HL-60 (cell line): ENCODE results near the gene FHDC1.

Experiments used
- DNase-seq, 2 experiments: peaks; one replicate each; pipeline ENCODE4 v3.0.0-alpha.2; 2010 to 2020; ENCODE audit warnings: low read depth in 1 of 2, low spot score in 1 of 2
- H3K27ac ChIP-seq: fragments of 250-450 bp; sonication (Bioruptor Pico); replicated peaks from 2 replicates; pipeline ENCODE4 v1.5.1; 2020; ENCODE audit warnings: mild to moderate bottlenecking, moderate library complexity
- H3K27me3 ChIP-seq: fragments of 250-450 bp; sonication (Bioruptor Pico); 2 replicates; pipeline ENCODE4 v1.5.1; 2021; ENCODE audit warnings: mild to moderate bottlenecking, moderate library complexity; ENCODE audit not compliant: insufficient read depth, poor library complexity, severe bottlenecking
- H3K4me3 ChIP-seq: replicated peaks from 2 replicates; pipeline ENCODE4 v1.5.1; 2011; ENCODE audit warnings: mild to moderate bottlenecking, control low read depth, low read length; ENCODE audit not compliant: insufficient read depth
- GABPA ChIP-seq: IDR thresholded peaks from 2 replicates; pipeline ENCODE4 v1.6.1; 2012; ENCODE audit warnings: low read depth
- POLR2AphosphoS5 ChIP-seq: IDR thresholded peaks from 2 replicates; pipeline ENCODE4 v1.6.1; 2012; ENCODE audit warnings: low read depth
- SPI1 ChIP-seq: IDR thresholded peaks from 2 replicates; pipeline ENCODE4 v1.6.1; 2012; ENCODE audit warnings: low read depth, mild to moderate bottlenecking, borderline replicate concordance
- TF ChIP-seq, protein P1 (sequence below): IDR thresholded peaks from 2 replicates; pipeline ENCODE4 v1.6.1; 2012; ENCODE audit warnings: low read depth; ENCODE audit not compliant: insufficient replicate concordance
- TF ChIP-seq, protein P2 (sequence below): IDR thresholded peaks from one replicate; pipeline ENCODE4 v1.5.1; 2011; ENCODE audit warnings: low read length, control low read depth, inconsistent platforms; ENCODE audit not compliant: insufficient read depth

The FHDC1 gene

DNA sequence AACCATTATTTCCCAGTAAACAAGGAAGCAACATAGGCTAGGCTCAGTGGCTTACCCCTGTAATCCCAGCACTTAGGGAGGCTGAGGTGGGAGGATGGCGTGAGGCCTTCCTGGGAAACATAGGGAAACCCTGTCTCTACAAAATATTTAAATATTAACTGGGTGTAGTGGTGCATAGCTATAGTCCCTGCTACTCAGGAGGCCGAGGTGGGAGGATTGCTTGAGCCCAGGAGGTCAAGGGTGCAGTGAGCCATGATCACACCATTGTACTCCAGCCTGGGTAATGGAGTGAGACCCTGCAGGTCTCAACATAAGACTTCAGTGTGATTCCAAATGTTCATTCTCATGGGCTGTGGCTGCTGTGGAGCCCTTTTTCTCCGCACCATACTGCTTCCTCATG lies 34.9 kb downstream of the FHDC1 start:
- no peak for DNase-seq
- Histone ChIP-seq H3K4me3 (no peak overlapping the region), H3K27ac (no peak overlapping the region), H3K27me3 (no peaks in the 10 kb centered on the region)
- TF ChIP-seq GABPA, result no peak
- TF ChIP-seq, protein P1, sequence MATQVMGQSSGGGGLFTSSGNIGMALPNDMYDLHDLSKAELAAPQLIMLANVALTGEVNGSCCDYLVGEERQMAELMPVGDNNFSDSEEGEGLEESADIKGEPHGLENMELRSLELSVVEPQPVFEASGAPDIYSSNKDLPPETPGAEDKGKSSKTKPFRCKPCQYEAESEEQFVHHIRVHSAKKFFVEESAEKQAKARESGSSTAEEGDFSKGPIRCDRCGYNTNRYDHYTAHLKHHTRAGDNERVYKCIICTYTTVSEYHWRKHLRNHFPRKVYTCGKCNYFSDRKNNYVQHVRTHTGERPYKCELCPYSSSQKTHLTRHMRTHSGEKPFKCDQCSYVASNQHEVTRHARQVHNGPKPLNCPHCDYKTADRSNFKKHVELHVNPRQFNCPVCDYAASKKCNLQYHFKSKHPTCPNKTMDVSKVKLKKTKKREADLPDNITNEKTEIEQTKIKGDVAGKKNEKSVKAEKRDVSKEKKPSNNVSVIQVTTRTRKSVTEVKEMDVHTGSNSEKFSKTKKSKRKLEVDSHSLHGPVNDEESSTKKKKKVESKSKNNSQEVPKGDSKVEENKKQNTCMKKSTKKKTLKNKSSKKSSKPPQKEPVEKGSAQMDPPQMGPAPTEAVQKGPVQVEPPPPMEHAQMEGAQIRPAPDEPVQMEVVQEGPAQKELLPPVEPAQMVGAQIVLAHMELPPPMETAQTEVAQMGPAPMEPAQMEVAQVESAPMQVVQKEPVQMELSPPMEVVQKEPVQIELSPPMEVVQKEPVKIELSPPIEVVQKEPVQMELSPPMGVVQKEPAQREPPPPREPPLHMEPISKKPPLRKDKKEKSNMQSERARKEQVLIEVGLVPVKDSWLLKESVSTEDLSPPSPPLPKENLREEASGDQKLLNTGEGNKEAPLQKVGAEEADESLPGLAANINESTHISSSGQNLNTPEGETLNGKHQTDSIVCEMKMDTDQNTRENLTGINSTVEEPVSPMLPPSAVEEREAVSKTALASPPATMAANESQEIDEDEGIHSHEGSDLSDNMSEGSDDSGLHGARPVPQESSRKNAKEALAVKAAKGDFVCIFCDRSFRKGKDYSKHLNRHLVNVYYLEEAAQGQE, result no peak
- TF ChIP-seq, protein P2, sequence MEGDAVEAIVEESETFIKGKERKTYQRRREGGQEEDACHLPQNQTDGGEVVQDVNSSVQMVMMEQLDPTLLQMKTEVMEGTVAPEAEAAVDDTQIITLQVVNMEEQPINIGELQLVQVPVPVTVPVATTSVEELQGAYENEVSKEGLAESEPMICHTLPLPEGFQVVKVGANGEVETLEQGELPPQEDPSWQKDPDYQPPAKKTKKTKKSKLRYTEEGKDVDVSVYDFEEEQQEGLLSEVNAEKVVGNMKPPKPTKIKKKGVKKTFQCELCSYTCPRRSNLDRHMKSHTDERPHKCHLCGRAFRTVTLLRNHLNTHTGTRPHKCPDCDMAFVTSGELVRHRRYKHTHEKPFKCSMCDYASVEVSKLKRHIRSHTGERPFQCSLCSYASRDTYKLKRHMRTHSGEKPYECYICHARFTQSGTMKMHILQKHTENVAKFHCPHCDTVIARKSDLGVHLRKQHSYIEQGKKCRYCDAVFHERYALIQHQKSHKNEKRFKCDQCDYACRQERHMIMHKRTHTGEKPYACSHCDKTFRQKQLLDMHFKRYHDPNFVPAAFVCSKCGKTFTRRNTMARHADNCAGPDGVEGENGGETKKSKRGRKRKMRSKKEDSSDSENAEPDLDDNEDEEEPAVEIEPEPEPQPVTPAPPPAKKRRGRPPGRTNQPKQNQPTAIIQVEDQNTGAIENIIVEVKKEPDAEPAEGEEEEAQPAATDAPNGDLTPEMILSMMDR, result no peak
- TF ChIP-seq POLR2AphosphoS5, result no peak
- no peak for TF ChIP-seq SPI1

DNA sequence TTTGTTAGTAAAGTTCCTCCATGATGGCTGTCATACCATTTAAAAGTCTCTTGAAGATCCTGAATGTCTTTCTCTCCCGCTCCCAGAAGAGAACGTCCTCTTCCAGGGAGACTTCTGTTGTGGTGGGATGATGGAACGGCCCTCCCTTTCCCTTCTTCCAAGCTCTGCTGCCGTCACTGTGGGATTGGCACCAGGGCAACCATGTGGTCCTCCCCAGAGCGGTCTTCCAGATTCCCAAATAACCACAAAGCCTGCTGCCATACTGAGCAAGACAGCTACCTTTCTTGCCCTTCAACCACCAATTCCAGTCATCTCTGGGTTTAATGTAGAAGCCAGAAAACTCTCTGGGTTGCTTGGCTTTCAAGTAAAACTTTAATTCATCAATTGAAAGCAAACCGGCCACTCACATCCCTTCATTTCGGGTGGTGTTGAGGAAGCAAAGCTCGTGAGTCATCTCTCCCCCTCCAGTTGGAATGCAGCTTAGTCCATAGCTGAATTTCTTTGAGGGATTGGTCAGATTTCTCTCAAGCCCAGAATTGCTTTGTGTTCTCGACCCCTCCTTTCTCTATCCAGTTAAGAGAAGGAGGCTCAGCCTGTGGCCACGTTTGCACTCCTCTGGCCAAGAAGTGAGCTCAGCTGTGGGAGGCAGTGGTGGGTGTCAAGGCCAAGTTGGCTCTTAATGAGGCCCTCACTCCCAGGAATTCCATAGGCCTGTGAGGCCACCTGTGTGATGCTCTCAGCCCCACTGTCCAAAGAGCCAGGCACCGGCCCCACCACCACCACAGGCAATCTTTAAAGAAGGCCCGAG lies 36.9 kb downstream of the FHDC1 start:
- no peaks in the 10 kb centered on the region for H3K27me3 ChIP-seq
- H3K27ac ChIP-seq, result no peak overlapping the region
- TF ChIP-seq, protein P2, result no peak
- TF ChIP-seq, protein P1, result no peak
- TF ChIP-seq GABPA, result no peak
- TF ChIP-seq SPI1, result no peak
- no peak for TF ChIP-seq POLR2AphosphoS5
- no peak overlapping the region for H3K4me3 ChIP-seq
- no peak for DNase-seq

DNA sequence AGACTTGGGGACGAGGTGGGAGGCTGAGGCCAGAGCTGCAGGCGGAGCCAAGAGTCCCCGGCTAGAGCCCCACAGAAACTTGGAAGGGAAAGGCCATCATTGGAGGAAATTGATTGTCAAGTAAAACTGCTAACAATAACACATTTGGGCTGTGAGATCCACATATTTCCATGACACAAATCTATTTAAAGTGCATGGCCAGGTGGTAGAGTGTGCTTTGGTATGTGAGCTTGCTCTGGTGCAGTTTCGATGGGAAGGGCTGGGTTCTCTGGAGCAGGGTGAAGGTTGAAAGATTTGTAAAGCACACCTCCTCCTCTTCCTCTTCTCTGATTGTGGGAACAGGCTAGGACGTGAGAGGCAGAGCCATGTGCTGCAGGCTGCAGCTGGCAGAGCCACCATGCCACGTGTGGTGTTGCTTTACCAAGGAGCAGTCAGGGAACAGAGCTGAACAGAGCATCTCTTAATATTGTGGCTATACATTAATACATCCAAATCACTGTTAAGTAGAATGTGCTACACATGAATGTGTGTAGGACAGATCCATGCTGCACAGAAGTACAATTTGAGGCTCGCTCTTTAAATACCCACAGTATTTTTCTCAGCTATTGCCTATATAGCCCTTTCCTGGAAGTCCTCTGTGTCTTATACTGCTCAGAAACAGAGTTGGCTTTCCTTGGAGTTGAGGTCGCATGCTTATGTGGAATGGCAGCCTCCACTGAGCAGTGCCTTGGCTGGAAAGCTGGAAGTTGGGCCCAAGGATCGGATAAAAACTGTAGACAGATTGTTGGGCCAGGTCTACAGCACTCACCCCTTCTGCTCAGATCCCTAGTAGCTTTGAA lies 37.7 kb downstream of the FHDC1 start:
- no peak overlapping the region for H3K4me3 ChIP-seq
- no peak overlapping the region for H3K27ac ChIP-seq
- TF ChIP-seq, protein P2, result no peak
- no peak for TF ChIP-seq GABPA
- TF ChIP-seq POLR2AphosphoS5, result no peak
- TF ChIP-seq SPI1, result no peak
- TF ChIP-seq, protein P1, result no peak
- no peak for DNase-seq
- no peaks in the 10 kb centered on the region for H3K27me3 ChIP-seq
